G401 (cell line): ENCODE data around the gene SERPINB6. TPM values are rescaled to one million over a fixed set of nuclear protein-coding genes. Genes with fewer than 3 reads are reported as not detected.
A peak's percentile ranks its signal among the peaks of the same experiment; 100 is the strongest.

Source experiments
- DNase-seq: peaks from one replicate; pipeline ENCODE4 v3.0.0-alpha.2; 2015; ENCODE audit warnings: low spot score
- in situ Hi-C: cut with HindIII; loops from 2 replicates; pipeline ENCODE4 v1.10.0; 2016; ENCODE audit warnings: low sequenced_read_pairs, mixed read lengths
- total RNA-seq: library from RNA; depleted of rRNA; stranded (reverse); fragments of >200 nt; shearing (Covaris generic); gene quantifications from 2 replicates; pipeline ENCODE4 v1.2.3, GENCODE V29; 2014

Gene SERPINB6
- total RNA-seq, 1 experiment from 2014 or later: 147 TPM

DNA sequence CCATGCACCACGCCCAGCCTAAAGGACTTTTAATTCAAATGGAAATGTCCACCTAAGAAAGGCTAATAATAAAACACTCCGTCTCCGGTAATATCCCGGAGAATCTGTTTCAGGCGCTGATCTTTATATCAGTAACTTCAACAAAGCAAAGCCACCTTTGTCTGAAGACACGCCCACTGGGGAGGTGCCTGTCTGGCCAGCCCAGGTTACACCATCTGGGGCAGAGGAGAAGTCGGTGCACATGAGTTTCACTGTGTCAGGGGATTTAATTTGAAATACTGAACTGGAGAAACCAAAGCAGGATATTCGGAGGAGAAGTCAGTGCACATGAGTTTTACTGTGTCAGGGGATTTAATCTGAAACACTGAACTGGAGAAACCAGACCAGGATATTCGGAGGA lies 9.4 kb downstream of the SERPINB6 start:
- no peak for DNase-seq

DNA sequence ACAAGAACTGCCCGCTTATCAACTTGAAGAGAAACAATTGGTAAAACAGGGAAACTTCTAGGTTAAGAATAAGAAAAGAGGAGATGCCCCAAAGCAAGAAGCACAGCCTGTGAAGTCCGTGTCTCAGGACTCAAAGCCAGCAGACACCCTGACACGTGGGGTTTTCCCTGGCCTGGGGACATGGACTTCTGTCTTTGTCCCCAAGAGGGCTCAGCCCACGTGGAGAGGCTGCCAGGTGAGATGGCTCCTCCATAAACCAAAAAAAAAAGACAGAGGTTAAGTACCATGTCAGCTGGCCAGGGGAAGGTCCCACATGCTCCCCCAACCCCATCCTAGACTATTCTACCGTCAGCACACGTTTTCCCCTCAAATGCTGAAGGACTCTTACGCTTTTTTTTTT lies 9.9 kb downstream of the SERPINB6 start:
- in situ Hi-C loops: no loop called here
- no peak for DNase-seq

More for the DNA sequence above, 9.4 kb downstream of the SERPINB6 start:
- in situ Hi-C loops: no loop called here

DNA sequence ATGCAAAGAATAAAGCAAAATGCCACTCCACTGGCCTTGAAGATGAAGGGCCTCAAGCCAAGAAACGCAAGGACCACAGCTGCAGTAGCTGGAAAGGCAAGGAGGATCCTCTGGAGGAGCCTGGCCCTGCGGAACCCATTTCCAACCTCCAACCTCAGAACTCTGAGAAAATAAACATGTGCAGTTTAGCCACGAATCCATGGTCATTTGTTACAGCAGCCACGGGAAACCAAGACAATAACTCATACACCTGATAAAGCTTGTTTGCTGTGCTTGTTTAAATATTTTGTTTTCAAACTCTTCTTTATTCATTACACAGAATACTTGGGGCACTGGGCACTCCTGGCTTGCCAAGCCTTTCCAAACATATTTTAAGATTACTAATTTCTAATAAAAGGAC lies 10.4 kb downstream of the SERPINB6 start:
- no peak for DNase-seq
- in situ Hi-C loops: no loop called here

DNA sequence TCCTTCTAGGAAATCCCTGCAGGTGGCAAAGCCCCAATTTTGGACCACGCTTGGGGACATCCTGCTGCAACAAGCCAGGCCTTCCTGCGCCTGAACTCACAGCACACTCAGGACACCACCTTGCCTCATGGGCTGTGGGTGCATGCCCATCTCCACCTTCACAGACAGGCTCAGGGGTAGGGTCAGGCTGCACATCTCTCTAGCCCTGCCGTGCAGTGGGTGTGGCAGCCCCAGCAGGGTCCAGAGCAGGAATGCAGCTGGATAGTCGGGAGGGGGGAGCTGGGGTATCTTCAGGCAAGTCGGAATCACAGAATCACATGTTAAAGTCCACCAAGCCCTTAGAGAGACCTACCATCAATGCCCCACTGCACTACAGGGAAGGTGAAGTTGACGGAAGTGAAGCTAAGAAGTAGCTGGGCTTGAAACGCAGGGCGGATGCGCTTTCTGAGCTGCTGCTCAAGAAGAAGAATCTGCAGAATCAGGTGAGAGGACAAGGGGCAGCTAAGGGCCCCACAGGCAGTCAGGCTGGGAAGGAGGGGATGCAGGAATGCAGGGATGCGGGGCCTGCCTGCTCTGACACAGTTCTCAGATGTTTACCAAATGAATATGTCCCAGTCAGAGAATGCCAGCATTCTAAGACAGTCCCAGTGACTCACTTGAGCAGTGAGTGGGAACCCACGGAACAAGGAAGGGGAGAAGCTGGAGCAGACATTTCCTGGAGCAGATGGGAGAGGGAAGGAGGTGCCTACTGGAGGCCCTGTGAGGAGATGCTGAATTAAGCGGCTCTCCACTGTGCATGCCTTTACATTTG lies 11.3 kb downstream of the SERPINB6 start:
- DNase-seq: no peak

DNA sequence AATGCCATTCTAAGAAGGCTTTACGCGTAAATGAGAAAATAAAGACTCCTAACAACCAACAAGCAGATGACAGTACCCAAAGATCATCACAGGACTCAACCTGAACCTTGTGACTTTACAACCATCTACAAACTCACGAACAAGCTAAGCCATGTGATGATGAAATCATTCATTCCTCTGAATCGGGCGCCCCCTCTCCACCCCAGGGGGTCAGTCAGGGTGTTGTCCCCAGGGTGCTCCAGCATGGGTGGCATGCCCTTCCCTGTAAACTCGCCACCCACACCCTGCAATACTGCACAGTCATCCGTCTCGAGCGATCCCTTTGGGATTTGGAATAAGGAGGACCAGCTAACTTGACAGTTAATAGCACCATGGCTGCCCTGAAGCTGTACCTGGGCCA lies 12.6 kb downstream of the SERPINB6 start:
- no peak for DNase-seq
- in situ Hi-C loops: no loop called here

More for the DNA sequence above, 11.3 kb downstream of the SERPINB6 start:
- in situ Hi-C loops: no loop called here

DNA sequence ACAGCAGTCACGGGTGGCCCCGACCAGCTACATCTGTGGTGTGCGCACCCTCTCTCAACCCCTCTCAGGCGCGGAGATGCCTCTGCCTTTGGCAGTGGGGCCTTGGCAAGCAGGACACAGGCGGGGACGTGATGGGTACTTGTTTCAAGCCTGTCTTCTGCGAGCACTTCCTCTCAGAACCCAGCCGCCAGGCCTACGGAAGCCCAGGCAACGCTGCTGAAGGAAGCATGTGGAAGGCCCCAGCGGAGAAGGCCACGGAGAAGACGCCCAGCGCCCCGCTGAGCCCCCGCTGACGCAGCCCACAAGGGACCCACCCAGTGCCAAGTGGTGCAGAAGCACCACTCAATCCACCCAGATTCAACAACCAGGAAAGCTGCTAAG lies 13.0 kb downstream of the SERPINB6 start:
- in situ Hi-C loops: no loop called here
- DNase-seq: no peak

DNA sequence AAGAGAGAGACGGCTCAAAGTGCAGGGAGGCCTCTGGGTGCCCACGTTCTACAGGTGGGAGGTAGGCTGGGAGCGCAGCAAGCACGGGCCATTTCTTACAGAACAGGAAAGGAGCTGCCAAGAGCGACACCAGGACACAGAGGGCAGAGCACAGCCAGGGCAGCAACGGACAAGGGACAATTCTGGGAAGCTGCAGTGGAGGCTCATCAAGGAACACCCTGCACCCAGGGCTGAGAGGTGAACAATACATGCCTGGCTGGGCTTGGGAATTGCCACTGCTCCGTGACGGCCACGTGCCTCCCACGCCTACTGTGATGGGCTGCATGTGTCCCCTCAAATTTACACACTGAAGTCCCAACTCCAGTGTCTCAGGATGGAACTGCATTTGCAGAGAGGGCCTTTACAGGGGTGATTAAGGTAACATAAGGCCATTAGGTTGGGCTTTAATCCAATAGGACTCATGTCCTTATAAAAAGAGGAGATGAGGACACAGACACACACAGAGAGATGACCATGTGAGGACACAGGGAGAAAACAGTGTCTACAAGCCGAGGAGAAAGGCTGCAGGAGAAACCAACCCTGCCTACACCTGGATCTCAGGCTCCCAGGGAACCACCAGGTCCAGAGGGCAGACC lies 13.6 kb downstream of the SERPINB6 start:
- in situ Hi-C loops: no loop called here
- no peak for DNase-seq

DNA sequence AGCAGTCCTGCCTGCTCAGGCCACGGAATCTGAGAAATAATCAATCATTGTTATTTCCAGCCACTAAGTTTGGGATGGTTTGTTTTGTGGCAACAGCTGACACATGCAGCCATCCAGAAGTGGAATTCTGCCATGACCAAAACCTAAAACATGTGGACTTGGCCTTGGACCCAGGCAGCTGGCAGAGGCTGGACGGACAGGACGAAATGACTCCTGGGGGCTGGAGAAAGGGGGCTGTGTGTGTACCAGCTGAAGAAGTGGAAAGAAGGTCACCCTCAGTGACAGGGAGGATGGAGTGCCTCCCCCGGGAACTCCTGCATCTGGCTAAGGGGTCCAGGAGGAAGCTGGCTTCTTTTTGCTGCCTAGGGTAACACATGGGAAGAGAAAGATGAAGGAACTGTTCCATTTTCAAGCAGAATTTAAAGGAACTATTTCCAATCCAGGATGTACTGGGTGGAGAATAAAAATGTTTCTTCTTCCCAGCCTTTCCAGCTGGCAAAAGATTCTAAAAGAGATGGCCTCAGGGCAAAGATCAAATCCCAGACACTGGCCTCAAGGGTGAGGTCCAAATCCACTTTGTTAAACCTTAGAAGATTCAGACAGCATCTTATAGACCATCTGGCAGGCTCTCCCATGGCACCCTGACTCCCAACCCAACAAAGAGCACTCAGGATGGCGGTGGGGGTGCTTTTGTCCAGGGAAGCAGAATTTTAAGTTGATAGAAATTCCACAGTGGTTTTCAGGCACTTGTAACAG lies 14.3 kb downstream of the SERPINB6 start:
- DNase-seq: no peak
- in situ Hi-C loops: no loop called here

DNA sequence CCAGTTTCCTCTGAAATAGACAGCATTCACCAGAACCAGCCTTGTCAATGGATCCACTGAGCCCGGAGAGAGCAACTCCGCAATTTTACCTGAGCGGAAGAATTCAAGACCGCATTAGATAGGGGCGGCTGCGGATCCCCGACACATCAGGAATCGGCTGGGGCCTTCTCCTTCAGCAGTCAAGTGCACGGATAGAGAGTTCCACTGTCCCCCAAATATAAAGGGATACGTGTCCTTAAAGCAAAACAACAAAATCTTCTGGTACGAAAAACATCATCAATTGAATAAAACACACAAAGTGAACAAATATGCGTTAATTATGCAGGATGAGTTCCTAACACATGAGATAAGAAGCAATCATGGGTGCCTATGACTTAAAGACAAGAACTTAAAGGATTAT lies 18.3 kb downstream of the SERPINB6 start:
- no peak for DNase-seq

DNA sequence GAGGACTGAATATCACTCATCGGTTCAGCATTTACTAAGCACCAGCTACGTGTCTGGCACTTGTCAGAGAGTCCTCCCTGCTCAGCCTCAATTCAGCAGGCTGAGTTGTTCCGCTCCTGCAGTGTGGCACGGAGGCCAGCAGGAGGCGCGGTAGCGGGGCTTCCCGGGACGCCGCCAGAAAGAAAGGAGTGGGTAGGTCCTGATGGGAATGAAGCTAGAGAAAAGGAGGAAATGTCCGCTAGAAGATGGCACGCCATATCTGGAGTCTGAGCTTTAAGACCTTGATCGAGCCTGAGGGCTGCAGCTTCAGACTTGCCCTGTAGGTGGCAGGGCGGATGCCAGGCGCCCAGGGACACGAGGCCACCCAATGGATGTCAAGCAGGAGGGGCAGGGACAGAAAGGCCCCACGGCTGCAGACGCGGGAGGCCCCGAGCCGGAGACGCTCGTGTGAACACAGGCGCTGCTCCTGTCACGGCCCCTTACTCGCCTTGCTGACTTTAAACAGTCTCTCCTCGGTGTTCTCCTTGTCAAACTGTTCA lies 18.7 kb downstream of the SERPINB6 start:
- in situ Hi-C loops: no loop called here
- peak; percentile 78 for DNase-seq

More for the DNA sequence above, 18.3 kb downstream of the SERPINB6 start:
- in situ Hi-C loops: no loop called here

DNA sequence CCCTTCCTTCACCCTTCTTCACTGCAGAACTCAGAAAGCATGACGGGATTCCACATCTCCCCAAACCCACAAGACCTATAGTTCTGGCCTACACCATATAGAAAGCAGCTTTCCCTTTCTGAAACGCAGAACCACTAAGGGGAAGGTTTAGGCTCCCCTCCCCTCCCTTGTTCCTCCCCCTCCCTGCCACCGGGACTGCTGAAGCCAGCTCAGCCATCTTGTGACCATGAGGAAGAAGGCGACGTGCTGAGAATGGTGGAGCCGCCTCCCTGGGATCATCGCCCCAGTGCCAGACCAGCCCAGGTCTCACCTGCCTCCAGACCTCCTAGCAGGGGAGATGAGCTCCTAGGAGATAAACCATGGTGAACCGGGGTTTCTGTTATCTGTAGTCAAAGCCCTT lies 19.6 kb downstream of the SERPINB6 start:
- in situ Hi-C loops: no loop called here
- no peak for DNase-seq

DNA sequence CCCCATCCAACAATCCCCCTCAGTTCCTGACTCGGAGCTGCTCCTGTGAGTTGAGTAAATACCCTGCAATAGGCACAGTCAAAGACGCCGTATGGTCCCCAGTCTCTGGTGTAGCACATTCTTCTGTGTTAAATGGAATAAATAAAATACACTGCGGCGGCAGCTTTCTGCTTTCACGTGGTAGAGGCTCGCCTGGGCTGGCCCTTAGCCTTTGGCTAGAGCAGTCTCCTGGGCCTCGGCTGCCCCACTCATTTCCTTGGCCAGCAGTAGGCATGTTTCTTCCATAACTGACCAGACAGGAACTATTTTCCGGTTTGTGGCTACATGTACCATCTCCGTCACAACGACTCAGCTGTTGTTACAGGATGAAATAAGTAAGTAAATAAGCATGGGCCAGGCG lies 20.7 kb downstream of the SERPINB6 start:
- no peak for DNase-seq
- in situ Hi-C loops: no loop called here

DNA sequence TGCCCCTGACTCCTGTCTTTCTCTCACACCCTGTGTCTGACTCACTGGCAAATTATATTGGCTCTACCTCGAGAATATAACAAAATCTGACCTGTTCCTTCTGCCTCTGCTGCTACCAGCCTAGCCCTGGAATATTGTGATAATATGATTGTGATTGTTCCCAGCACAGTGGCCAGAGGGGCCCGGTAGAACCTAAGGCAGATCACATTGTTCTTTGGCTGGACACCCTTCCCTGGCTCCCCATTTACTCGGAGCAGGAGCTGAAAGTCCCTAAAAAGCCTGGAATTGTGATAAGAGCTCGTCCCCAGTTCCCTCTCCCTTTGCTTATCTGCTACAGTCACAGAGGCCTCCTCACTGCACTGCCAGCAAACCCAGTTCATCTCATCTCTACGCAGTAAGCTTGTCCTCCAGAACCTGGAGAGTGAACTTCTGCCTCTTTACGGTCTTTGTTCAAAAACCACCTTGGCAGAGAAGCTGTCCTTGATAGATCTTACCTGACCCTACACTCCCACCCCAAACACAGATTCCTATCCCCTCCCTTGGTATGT lies 21.8 kb downstream of the SERPINB6 start:
- in situ Hi-C loops: no loop called here
- no peak for DNase-seq

DNA sequence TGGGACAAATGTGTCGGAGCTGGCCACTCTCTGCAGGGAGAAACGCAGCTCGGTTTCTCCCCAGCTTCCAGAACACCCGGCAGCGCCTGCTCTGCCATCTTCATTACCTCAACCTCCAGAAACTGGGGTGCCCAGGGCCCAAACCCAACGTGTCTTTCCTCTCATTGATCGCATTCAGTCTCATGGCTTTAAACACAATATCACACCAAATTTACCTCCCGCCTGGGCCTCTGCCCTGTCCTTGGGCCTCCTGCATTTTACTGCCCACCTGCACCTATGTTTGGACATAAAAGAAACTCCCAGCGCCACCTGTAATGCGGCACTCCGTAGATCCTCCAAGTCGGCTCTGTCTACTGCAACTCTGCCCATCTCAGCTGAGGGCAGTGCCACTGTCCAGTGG lies 22.2 kb downstream of the SERPINB6 start:
- DNase-seq: no peak
- in situ Hi-C loops: no loop called here

DNA sequence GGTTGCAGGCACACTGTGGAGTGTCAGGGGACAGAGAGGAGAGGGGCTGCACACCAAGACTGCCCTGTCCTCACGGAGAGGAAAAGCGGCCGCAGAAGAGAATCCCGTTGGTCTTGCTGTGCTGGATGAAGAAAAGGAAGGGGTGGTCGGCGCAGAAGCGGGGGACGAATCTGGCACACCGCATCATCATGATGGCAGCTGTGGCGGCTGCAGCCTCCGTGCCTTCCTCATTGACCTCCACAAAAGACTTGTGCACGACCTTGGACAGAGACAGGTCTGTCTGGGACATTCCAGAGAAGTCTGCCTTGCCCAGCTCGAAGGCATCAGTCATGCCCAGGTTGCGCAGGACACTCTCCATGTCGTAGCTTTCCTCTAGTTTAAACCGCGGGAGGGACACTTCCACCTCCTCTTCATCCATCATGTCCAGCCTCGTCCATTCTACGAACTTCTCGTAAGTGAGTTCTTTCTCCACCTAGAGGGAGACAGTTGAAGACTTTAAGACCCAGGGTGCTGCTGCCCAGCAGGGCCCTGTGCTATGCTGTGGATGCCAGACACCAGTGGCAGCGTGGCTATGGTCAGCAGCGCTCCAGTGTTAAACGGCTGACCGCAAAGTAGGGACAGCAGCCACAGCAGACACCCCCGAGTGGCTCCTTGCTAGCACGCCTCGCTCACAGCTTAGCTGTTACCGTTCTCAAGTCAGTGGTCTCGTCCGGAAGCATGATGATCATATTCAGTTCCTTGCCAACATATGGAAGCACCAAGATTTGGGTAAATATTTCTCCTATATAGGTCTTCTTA lies 22.9 kb downstream of the SERPINB6 start:
- in situ Hi-C loops: no loop called here
- no peak for DNase-seq

DNA sequence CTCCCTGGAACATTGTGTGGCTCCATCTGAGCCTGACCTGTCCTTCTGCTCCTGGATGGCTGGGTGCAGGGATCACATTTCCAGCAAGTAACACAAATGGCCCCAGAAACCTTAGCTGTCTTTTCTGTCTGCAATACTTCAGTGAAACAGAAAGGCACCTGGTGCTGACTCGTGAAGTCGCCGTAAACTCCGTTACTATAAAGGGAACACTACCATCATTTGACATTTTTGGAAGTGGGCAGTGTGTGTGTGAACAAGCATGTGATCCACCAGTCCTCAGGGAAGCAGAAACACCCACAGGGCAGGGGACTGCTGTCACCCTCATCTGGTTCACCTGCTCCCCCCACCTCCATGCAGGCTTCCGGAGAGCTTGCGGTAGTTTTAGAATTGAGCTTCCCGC lies 23.9 kb downstream of the SERPINB6 start:
- in situ Hi-C loops: no loop called here
- no peak for DNase-seq

DNA sequence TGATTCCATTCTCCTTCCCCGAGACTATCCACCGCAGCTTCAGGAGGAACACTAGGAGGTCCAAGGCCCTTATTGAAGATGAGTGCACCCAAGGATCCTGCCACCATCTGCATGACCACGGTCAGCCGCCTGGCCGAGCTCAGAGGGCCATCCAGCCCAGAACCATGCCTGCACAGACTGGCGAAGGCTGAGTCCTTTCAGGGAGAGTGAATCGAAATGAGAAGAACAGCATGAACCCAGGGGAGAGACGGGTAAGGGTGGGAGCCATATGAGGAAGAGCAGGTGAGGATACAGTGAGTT lies 26.3 kb downstream of the SERPINB6 start:
- in situ Hi-C loops: no loop called here
- DNase-seq: no peak

DNA sequence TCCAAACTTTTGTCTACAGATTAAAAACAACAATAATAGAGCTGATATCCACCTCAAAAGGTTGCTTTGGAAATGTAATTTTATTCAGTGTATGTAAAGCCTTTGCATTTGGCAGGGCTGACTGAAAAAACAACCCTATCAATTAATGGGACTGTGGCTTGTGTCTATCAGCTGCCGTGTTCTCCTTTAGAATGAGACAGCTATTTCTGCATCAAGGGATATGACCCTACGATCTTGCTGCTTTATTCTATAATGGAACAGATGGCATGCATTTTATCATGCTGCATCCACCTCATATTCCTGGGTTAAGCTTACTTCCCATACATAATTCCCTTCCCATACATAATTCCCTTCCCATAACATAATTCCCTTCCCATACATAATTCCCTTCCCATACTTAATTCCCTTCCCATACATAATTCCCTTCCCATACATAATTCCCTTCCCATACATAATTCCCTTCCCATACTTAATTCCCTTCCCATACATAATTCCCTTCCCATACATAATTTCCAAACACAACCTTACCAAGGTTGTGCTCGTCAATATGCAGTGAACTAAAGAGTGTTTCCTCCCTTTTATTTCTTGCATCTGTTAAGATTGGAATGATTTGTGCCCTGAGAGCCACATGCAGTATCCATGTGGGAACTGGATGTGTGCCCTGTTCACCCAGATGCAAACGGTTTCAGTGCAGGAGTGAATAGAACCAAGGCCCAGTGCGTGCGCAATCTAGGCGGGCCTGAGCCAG lies 26.8 kb downstream of the SERPINB6 start:
- no peak for DNase-seq

More for the DNA sequence above, 26.8 kb downstream of the SERPINB6 start:
- in situ Hi-C loops: no loop called here
